HG03135 (cell line): Measurements from ENCODE around the gene SV2B.

Experiments
- ATAC-seq: cut with Tn5 transposase; IDR thresholded peaks from one replicate; pipeline ENCODE4 v1.9.1; 2021; ENCODE audit warnings: mild to moderate bottlenecking, moderate library complexity; ENCODE audit not compliant: unreplicated experiment

The SV2B gene

GRCh38 chr15:91263632-91264531 is 163.8 kb downstream of the SV2B start:
- no peak for ATAC-seq

GRCh38 chr15:91264651-91265351 is 164.7 kb downstream of the SV2B start:
- ATAC-seq = no peak

GRCh38 chr15:91265416-91265940 is 165.4 kb downstream of the SV2B start:
- no peak for ATAC-seq

GRCh38 chr15:91268510-91268909 is 168.5 kb downstream of the SV2B start:
- no peak for ATAC-seq

GRCh38 chr15:91270747-91271146 is 170.7 kb downstream of the SV2B start:
- ATAC-seq = no peak

GRCh38 chr15:91271565-91272153 is 171.6 kb downstream of the SV2B start:
- no peak for ATAC-seq

GRCh38 chr15:91275844-91276243 is 175.8 kb downstream of the SV2B start:
- ATAC-seq = no peak

- ATAC-seq = no peak
Observed at GRCh38 chr15:91278951-91279350, 178.9 kb downstream of the SV2B start.

GRCh38 chr15:91279486-91279885 is 179.4 kb downstream of the SV2B start:
- no peak for ATAC-seq

- ATAC-seq = no peak
Observed at GRCh38 chr15:91281947-91282346, 181.9 kb downstream of the SV2B start.

GRCh38 chr15:91282486-91282885 is 182.4 kb downstream of the SV2B start:
- no peak for ATAC-seq

GRCh38 chr15:91283155-91283554 is 183.1 kb downstream of the SV2B start:
- ATAC-seq = no peak

- ATAC-seq = no peak
Observed at GRCh38 chr15:91284758-91285466, 184.9 kb downstream of the SV2B start.

- ATAC-seq = no peak
Observed at GRCh38 chr15:91289324-91289723, 189.3 kb downstream of the SV2B start.

GRCh38 chr15:91290553-91290952 is 190.5 kb downstream of the SV2B start:
- ATAC-seq = no peak

GRCh38 chr15:91291673-91292072 is 191.6 kb downstream of the SV2B start:
- ATAC-seq = peak; percentile 66

- no peak for ATAC-seq
Observed at GRCh38 chr15:91294344-91294743, 194.3 kb downstream of the SV2B start.

GRCh38 chr15:91294795-91295194 is 194.7 kb downstream of the SV2B start:
- no peak for ATAC-seq

GRCh38 chr15:91298101-91298500 is 198.0 kb downstream of the SV2B start:
- ATAC-seq = no peak

- peak; percentile 51 for ATAC-seq
Observed at GRCh38 chr15:91302588-91303439, 202.8 kb downstream of the SV2B start.
